ENCODE results near the gene ARHGAP8.

GRCh38 chr22:44795701-44796630 is 43.6 kb downstream of the ARHGAP8 start:
- no peak for TF ChIP-seq CTCF (IDR thresholded peaks at IDR 0.05)
- TF ChIP-seq POLR2A (IDR thresholded peaks at IDR 0.05) = no peak

Data from body of pancreas (tissue), 4 donors.